Measurements from ENCODE around the gene ABCB4. TPM values are rescaled to one million over a fixed set of nuclear protein-coding genes. Genes with fewer than 3 reads are reported as not detected.

Gene ABCB4
- total and polyA plus RNA-seq, 2 experiments from 2014 or later: 1.2 to 1.5 TPM

- H3K79me2 ChIP-seq (replicated peaks; ENCODE audit: insufficient read depth): no peaks in the 10 kb centered on the region
- no peaks in the 10 kb centered on the region for H4K20me1 ChIP-seq (replicated peaks; ENCODE audit: insufficient read depth)
- ATAC-seq (no peak), DNase-seq (ENCODE audit: low spot score) (no peak)
- H3K36me3 Mint-ChIP-seq (ENCODE audit: low read depth): no peaks in the 10 kb centered on the region
- no peak for TF ChIP-seq STAT1 (IDR thresholded peaks at IDR 0.05; ENCODE audit: unreplicated experiment)
- no peak for TF ChIP-seq EZH2phosphoT487 (IDR thresholded peaks at IDR 0.05; ENCODE audit: unreplicated experiment)
- no peak for TF ChIP-seq ZNF331 (CRISPR knock-in tag; IDR thresholded peaks at IDR 0.05; ENCODE audit: low read depth)
- no peak for TF ChIP-seq JUNB (IDR thresholded peaks at IDR 0.05; ENCODE audit: unreplicated experiment)
- no peak for TF ChIP-seq POLR2AphosphoS5 (IDR thresholded peaks at IDR 0.05; ENCODE audit: low read depth)
- TF ChIP-seq ZNF462 (CRISPR knock-in tag; IDR thresholded peaks at IDR 0.05): no peak
- TF ChIP-seq ZNF114 (CRISPR knock-in tag; IDR thresholded peaks at IDR 0.05): no peak
- TF ChIP-seq NANOG (IDR thresholded peaks at IDR 0.05; ENCODE audit: borderline replicate concordance): no peak
- H3K9me2 ChIP-seq (ENCODE audit: insufficient read depth): no peaks in the 10 kb centered on the region
- H3K9me3 Mint-ChIP-seq: no peaks in the 10 kb centered on the region
- no peaks in the 10 kb centered on the region for H3K27me3 ChIP-seq (ENCODE audit: insufficient read depth)
- H3K36me3 ChIP-seq (ENCODE audit: insufficient read depth): no peaks in the 10 kb centered on the region
- no peak overlapping the region for H3K27ac ChIP-seq (ENCODE audit: low read depth)
- H3K27me3 Mint-ChIP-seq (ENCODE audit: insufficient read depth, low read depth, poor library complexity): no peaks in the 10 kb centered on the region
- H3K4me2 ChIP-seq: no peak overlapping the region
- no peaks in the 10 kb centered on the region for H3F3A ChIP-seq (replicated peaks; ENCODE audit: low read depth)
- H2AFZ ChIP-seq: no peak overlapping the region
- peaks cover 4% of the 10 kb centered on the region; the same call in 2 of the 3 replicates for H3K4me1 Mint-ChIP-seq
- no peak overlapping the region for H3K27ac Mint-ChIP-seq
- no peak overlapping the region for H3K4me3 Mint-ChIP-seq
- H3K4me3 ChIP-seq: no peak overlapping the region
- H3K4me1 ChIP-seq (ENCODE audit: insufficient read depth): peaks cover 3% of the 10 kb centered on the region; the same call in 1 of the 2 replicates
These were observed 24.8 kb downstream of the ABCB4 start for GRCh38 chr7:87450706-87451105.

Data from GM23338 (cell line).